ENCODE data around the gene MAN2A1.
"Not testable (repeated sequence)": the region's sequence is repeated elsewhere in the genome, so short reads cannot be mapped to it uniquely, and the experiment has no call there.

MAN2A1 gene

DNA sequence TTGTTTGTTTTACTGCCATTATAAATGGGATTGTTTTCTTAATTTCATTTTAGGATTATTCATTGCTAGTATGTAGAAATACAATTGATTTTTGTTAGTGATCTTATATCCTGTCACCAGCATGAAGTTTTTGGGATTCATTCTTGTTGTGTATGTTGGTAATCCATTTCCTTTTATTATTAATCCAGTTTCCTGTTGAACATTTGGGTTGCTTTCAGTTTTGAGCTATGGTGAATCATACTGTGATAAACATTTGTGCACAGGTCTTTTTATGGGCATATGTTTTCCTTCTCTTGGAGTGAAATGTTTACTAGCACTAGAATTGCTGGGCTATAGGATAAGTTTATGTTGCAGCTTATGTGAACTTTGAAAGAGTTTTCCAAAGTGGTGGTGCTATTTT lies 69.6 kb downstream of the MAN2A1 start:
- peak; percentile 18 for DNase-seq

DNA sequence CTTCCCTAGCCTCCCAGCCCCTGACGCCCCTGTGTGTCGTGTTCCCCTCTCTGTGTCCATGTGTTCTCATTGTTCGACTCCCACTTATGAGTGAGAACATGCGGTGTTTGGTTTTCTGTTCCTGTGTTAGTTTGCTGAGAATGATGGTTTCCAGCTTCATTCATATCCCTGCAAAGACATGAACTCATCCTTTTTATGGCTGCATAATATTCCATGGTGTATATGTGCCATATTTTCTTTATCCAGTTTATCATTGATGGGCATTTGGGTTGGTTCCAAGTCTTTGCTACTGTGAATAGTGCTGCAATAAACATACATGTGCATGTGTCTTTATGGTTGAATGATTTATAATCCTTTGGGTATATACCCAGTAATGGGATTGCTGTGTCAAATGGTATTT lies 70.4 kb downstream of the MAN2A1 start:
- DNase-seq, result not testable (repeated sequence)

DNA sequence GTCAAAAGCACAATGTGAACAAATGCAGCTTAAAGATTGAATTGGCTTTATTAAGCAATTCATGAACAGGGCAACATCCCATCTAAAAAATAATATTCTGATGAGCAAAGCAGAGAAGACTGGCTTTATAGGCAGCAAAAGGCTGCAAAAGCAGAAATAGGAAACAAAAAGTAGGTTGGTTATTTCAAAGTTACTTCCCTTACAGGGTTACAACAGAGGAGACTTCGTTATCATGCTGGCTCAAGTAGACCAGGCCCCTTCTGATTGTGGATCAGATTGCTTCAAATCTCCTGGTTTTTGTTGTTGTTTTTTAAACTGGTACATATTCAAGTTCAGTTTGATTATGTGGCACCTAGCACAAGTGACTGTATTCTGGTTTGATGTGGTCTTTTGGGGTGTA lies 73.1 kb downstream of the MAN2A1 start:
- no peak for DNase-seq

DNA sequence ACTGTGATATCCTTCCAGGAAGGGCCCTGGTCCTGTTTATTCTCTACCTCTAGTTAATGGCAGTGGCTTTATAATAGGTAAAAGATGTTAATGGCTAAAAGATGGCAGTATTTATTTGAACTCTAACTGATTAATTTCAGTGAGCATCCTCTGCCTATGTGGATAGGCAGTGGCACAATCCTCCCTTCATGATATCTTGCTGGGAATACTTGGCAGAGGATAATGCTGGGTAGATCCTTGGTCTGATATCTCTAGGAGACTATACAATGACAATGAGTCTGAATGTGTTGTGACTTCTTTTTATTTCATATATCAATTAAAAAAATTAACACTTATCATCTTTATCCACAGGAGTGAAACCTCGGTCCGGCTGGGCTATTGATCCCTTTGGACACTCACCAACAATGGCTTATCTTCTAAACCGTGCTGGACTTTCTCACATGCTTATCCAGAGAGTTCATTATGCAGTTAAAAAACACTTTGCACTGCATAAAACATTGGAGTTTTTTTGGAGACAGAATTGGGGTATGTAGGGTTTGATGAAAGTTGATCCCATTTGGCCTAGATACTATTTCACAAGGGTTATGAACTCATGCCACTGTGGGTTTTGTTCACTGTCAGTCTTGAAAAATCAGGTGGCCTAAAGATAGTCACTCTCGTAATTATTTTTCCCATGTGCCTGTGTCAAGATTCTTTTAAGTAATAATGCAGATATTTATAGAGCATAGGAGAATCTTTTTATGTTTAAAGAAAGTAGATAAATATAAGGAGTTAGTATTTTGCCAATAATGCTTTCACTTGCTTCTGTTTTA lies 77.7 kb downstream of the MAN2A1 start:
- DNase-seq, result no peak

DNA sequence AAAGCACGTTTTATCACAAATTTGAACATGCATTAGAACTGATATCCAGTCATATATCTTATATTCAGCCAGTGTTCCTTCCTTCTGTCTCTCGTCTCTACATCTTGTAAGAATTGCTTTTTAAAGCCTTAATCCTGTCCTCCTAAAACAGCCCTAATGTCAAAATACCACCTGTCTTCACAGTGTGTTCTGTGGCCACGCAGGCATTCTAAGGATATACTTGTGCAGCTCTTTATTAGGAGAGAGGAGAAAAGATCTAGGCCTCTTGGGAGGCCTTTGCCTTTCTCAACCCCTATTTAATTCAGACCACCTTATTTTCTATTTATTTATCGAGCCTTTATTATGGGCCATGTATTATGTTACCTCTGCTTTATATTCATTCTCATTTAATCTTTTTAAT lies 78.3 kb downstream of the MAN2A1 start:
- DNase-seq, result no peak

DNA sequence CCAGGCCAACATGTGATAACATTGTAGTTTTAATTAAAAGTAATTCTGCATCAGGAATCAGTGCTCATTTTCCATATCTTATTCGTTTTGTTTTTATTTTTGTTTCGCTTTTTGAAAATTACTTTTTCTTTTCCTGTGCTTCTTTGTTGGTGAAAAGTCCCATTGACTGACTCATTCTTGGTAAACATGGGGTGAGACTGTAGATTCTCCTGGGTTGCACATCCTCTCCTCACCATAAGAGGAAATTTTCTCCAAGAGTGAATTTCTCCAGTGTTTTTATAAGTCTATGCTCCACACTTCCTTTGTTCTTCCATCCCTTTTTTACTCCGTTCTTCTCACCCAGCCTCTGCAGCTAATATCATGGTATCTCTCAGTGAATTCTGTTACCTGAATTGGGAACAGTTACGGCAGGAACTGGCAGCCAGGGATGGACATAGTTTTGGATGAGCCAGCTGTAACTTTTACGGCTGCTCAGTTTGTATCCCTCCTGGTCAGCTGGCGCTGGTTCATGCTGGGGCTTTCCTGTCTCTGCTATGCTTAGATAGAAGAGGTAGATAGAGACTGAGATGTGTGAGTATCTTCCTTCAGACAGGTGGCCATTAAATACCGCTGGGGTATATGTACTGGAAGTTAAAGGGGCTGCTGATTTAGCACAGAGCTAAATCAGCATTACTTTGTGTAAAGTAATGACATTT lies 80.0 kb downstream of the MAN2A1 start:
- DNase-seq, result no peak

DNA sequence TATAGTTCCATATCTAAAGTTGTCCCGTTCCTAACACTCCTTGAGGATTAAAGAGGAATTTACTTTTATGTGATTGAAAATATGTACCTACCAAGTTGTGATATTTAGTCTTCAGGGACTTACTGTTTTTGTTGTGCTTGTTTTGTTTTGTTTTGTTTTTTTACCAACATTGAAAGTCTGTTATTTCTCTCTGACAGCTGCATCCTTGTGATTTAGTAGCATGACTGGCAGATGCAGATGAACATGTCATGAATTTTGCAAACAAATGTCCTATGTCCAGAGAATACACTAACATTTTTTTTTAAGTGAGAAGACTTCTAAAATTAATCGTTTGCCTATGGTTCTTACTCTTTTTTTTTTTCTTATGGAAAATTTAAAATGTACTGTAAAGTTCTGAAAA lies 85.4 kb downstream of the MAN2A1 start:
- DNase-seq, result no peak

DNA sequence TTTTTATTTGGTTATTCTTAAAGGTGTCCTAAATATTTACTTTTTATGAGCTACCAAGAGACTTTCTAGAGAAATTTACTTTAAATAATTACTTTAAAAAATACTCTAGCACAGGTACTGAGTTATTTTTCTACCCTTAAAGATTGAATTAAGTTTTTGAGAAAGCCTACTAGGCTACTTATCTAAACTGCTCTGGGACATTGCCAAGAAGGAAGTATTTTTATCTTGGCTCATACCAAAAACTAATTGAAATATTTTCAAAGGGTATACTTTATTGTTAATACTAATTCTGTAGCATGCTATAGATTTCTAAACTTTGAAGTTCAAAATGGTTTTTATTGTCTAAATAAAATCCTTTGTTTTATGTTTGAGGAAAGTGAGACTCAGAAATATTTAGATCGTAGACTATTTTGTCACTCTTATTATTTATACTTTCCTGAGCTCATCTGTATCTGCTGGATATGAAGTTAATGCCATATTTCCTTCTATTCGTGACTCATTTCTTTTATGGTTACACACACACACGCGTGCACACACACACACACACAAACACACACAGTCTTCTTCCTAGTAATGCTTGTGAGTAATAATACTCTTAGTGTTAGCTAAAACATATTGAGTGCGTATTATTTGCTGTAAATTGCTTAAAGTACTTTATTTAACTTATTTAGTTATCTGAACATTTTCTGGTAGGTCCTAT lies 89.5 kb downstream of the MAN2A1 start:
- DNase-seq, result no peak

DNA sequence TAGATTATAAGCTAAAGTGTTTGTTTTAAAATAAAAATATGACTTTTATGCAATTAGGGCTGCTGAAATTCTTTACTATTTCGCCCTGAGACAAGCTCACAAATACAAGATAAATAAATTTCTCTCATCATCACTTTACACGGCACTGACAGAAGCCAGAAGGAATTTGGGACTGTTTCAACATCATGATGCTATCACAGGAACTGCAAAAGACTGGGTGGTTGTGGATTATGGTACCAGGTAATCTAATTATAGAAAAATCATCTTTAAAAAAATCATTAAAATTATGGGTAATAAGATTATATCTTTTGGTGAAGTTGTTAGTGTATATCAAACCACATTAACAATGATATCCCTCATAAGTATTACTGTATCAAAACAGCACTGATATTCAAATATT lies 95.0 kb downstream of the MAN2A1 start:
- DNase-seq, result no peak

DNA sequence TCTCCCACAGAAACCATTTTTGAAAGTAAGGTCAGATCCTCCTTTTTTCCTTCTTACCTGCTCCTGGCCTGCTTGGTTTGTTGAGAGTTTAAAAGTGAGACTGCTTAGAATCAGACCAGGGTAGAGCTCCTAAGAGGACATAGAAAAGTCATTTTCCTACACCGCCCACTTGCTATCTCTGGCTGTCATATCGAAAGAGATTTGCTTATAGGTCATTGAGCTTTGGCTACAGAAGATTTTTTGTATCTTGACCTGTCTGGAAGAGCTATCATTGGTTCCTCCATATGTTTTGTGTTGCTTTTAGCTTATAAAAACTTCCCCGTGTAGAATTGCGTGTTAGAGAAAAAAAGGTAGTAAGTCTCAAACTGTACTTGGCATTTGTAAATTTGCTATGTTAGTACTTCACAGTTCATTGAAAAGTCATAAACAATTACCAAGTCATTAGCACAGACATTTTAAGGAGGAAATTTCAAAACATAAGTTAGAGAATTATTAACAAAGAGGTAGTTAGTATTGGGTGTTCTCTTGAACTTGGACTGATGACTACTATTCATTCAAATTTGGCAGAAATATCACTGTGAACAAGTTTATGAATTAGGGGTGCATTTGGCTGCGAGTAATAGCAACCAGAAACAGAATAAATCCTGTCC lies 96.6 kb downstream of the MAN2A1 start:
- peak; percentile 35 for DNase-seq

DNA sequence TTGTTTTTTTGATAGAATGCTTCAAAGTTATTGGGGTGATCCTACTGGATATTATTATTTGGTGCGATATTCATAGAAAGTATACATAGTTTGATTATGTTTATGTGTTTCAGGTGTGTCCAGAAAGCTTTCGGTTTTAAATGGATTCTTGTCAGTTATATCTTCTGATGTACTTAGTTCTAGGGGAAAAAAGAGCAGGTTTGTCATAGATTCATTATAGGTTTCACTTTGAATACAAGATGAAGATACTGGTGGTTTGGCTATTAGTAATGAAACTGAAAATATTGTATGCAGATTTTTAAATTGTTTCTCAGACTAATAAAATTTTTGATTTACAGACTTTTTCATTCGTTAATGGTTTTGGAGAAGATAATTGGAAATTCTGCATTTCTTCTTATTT lies 98.9 kb downstream of the MAN2A1 start:
- no peak for DNase-seq

DNA sequence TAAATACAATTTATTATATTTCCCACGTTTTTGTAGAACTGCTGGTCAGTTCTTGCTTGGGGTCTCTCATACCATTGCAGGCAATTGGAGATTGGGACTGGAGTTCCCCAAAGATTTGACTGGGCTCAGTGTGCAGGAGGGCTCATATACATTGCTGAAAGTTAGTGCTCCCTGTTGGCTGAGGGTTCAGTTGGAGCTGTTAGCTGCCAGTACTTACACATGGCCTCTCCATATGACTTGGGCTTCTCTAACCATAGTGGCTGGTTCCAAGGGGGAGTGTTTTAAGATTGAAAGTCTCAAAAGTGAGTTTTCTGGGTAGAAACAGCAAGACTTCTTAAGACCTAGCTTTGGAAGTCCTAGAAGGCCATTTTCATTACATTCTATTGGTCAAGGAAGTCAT lies 102.9 kb downstream of the MAN2A1 start:
- DNase-seq, result no peak

DNA sequence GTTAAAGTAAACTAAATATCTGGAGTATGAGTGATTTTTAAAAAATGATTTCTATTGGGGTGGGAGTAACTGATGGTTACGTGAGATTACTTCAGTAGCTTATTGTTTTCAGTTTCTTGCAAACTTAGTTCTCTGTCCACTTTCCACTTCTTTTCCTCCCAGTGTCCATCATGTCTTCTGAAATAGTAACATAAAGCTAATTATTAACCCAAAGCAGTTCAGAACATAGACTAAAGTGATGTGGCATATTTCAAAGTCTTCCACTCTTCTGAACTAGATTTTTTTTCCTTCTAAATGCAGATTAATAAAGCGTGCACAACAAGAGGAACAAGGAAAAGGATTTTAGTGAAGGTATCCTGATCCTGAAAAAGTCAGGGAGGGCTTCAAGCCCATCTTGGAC lies 114.1 kb downstream of the MAN2A1 start:
- peak; percentile 72 for DNase-seq

DNA sequence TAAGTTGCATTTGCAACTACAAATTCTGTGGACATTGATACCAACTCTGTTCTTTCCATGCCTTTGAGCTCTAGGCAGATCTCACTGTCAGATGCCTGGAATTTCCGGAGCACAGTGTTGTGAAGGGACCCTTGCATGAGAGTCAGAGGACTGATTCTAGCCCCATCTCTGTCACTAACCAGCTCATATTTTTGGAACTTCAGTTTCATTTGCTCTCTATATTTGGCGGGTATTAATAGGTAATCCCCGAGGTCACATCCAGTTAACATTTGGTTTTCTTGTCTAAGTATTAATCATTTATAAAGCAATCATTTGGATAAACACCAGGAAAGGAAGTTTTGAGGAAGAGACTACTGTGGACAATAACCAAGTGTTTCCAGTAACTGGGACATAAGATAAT lies 115.7 kb downstream of the MAN2A1 start:
- peak; percentile 61 for DNase-seq

DNA sequence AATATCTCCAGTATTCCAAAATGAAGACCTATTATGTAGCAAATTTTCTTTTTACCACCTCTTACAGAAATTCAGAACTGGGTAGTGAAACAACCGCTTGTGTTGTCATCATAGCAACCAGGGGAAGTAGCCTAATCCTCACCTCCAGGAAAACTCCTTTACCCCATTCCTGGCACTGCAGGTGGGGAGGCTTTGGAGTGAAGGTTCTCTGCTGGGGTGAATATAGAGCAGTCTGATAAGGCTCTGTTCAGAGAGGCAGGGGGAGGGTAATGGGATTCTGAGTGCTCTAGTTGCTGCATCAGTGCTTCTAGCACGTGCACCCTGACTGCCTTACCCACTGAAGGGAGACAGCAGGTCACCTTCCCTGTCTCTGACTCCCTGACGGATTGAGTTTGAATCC lies 116.2 kb downstream of the MAN2A1 start:
- peak; percentile 61 for DNase-seq

DNA sequence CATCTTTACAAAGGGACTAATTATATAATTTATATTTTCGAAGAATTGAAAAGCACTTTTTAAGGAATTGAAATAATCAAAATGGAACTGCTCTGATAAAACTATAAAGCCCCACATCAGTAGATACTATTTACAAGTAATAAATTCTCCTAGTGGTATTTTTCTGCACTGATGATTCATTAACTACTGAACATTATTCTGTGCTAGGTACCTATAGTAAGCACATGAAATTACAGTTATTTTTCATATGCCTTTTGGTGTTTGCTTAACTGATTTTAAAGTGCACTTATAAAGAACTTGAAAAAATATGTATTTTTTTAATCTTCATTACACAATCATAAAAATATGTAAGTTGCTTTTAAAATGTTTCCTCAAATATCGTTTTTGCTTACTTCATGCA lies 123.0 kb downstream of the MAN2A1 start:
- DNase-seq, result no peak

DNA sequence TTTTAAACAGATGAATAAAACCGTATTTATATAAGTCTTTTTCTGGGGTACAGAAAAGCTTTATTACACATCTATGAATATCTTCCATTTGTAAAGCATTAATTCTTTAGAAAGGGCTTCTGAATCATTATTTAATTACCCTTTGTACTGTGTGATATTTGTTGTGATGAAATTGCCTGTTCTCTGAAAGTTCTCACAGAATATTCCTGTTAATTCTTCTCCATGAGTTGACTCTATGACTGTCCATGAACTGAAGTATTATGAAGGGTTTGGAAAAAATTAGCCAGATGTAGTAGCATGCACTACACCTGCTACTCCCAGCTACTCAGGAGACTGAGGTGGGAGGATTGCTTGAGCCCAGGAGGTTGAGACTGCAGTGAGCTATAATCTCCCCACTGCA lies 127.0 kb downstream of the MAN2A1 start:
- DNase-seq, result no peak

DNA sequence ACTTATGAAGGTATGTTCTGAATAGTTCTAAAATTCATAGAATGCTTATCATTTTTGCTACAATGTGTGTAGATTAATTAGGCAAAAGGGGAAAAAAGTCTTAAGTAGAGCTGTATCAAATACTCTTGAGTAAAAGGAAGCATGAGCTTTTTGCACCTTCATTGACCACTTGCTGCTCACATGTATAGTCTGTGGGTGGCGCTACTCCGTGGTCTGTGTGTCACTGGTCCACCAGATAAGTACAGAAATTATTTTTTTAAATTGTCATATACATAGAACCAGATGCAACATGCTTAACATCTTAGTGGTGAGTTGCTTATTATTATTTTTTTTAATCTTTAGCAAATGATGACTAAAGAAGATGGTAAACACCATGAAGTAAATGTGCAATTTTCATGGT lies 130.2 kb downstream of the MAN2A1 start:
- no peak for DNase-seq

DNA sequence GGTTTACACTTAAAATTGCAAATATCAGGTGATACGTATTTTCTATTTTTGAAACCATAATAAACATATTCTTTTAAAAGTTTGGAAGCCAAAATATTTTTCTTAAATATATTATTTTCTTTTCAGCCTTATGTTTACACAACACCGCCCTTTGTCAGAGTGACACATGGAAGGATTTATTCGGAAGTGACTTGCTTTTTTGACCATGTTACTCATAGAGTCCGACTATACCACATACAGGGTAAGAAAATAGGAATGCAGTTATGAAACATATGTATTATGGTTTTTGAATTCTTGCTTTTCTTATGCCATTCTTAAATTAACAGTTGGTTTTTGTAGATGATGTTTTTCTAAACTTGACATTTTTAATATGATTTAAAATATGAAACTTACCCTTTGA lies 133.9 kb downstream of the MAN2A1 start:
- no peak for DNase-seq

DNA sequence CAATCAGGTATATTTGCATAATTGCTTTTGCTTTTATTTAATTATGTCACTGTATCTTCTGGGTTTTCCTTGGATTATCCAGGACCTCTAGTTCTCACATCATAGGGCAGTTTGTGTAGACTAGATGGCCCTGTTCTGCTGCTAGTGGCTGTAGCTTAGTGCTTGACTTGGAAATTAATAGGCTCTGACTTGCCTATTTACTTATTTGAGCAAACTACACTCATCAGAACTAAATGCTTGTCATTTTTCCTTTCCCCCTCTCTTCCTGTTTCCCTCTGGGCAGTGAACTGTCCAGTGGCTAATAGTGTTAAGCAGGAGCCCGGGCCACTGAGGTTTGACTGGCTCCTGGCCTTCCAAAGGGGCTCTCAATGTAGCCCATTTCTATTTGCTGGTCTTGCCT lies 135.7 kb downstream of the MAN2A1 start:
- DNase-seq, result peak; percentile 37

DNA sequence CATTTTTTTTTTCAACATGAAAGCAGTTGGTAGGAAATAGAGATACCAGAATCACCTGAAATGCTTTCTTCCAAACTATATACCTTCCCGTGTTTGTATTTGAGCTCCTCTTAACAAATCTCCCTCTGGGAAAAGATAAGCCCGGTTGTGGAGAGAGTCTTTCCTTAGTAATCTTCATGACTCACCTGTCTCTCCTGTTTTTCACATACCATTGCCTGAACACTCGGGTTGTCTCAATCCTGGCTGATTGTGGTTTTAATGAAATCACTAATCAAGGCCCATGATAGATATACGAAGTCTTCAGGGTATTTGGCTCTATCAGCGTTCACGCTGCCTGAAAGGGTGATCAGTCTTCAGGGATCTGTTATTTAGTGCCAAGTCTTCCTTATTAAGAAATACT lies 136.7 kb downstream of the MAN2A1 start:
- DNase-seq, result peak; percentile 45

DNA sequence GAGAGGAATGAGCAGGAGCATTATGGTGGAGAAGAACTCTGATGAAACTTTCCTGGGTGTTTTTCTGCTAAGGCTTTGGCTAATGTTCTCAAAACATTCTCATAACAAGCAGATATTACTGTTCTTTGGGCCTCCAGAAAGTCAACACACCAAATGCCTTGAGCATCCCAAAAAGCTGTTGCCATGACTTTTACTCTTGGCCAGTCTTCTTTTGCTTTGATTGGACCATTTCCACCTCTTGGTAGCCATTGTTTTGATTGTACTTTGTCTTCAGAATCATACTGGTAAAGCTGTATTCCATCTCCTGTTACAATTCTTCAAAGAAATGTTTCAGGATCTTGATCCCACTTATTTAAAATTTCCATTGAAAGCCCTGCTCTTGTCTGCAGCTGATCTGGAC lies 139.6 kb downstream of the MAN2A1 start:
- no peak for DNase-seq

DNA sequence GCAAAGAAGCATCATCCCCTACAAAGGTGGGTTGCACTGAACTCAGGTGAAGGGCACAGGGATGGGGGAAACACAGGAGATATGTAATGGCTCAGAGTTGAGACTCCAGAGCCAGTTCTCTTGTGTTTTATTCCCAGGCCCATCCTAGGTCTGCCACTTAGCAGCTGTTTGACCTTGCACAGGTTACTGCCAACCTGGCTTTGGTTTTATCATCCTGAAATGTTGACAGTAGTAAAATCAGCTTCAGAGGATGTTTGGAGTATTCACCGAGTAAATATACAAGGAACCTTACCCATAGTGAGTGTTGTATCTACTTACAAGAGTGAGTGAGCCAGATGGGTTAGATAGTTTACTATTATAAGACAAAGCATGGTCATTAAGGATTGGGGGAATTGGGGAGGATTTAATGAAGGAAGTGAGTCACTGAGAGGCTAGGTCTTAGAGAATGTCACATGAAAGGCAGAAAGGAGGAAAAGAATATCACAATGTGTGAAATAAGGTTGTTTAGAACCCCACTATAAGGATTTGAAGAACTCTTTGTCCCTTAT lies 141.3 kb downstream of the MAN2A1 start:
- no peak for DNase-seq

Data from kidney glomerular epithelial cell (primary cell).